Upper lobe of left lung (tissue), 6 donors: Measurements from ENCODE around the gene EML5. TPM values are rescaled to one million over a fixed set of nuclear protein-coding genes. Genes with fewer than 3 reads are reported as not detected.
A peak's percentile ranks its signal among the peaks of the same experiment; 100 is the strongest.

Source experiments
- ATAC-seq, 2 donors: fragments of 200-7000 bp; cut with Tn5 transposase; one replicate each; pipeline ENCODE4 v1.9.1; 2022; ENCODE audit warnings: mild to moderate bottlenecking in 2 of 2, moderate library complexity in 2 of 2; ENCODE audit not compliant: low FRiP score in 2 of 2
- DNase-seq, 2 donors: peaks; one replicate each; pipeline ENCODE4 v3.0.0-alpha.2; 2019 to 2020
- H3K27ac ChIP-seq, 4 donors: fragments of 200-600 bp; sonication (generic); one replicate each; pipeline ENCODE4 v1.5.1; 2016 to 2019
- H3K27me3 ChIP-seq, 4 donors: fragments of 200-600 bp; sonication (generic); one replicate each; pipeline ENCODE4 v1.5.1; 2017 to 2019
- H3K36me3 ChIP-seq, 4 donors: fragments of 200-600 bp; sonication (generic); one replicate each; pipeline ENCODE4 v1.5.1; 2016 to 2019
- H3K4me1 ChIP-seq, 4 donors: fragments of 200-600 bp; sonication (generic); one replicate each; pipeline ENCODE4 v1.5.1; 2018 to 2019
- H3K4me3 ChIP-seq, 4 donors: fragments of 200-600 bp; sonication (generic); one replicate each; pipeline ENCODE4 v1.5.1; 2017 to 2019; ENCODE audit warnings: mild to moderate bottlenecking in 2 of 4, moderate library complexity in 1 of 4
- H3K9me3 ChIP-seq, 4 donors: fragments of 200-600 bp; sonication (generic); one replicate each; pipeline ENCODE4 v1.5.1; 2018 to 2019
- EP300 ChIP-seq, 4 donors: sonication (generic); formaldehyde crosslinking; IDR thresholded peaks; one replicate each; pipeline ENCODE4 v1.5.1; 2017; ENCODE audit warnings: antibody characterized with exemption in 4 of 4, control low read depth in 2 of 4
- POLR2A ChIP-seq, 4 donors: fragments of 450-650 bp; IDR thresholded peaks; one replicate each; pipeline ENCODE4 v1.5.1; 2016 to 2017; ENCODE audit warnings: antibody characterized with exemption in 4 of 4, mild to moderate bottlenecking in 2 of 4
- POLR2AphosphoS5 ChIP-seq, 2 donors: sonication (generic); formaldehyde crosslinking; IDR thresholded peaks; one replicate each; pipeline ENCODE4 v1.5.1; 2017; ENCODE audit warnings: antibody characterized with exemption in 2 of 2
- WGBS, 2 donors: methylation state at CpG; one replicate each; pipeline ENCODE4 v1.1.5; 2017 to 2018; 5-methylcytosine and 5-hydroxymethylcytosine counted together
- total RNA-seq, 6 donors: library from RNA; depleted of rRNA in 4 of 6; stranded (reverse); fragments of >200 nt in 4 of 6; gene quantifications; one replicate each; pipeline versions ENCODE4 v1.1.0 to v1.2.1, GENCODE V29; 2016 to 2021
- TF ChIP-seq, protein P1 (sequence below), 6 experiments: fragments of 450-650 bp in 4 of 6; fragments of 200-600 bp in 2 of 6; sonication (generic) in 2 of 6; IDR thresholded peaks; one replicate each; pipeline ENCODE4 v1.5.1; 2016 to 2019; ENCODE audit warnings: antibody characterized with exemption in 6 of 6
- donor health status: DM: no; HTN: no; CAD: no; lungs with moderate emphysema.
- donor health status: DM: no; HTN: yes; CAD: no; lungs with severe emphysema.

The EML5 gene
- total RNA-seq, 6 donors from 2014 or later = 0.98 to 10.5 (median 3.3) TPM

- WGBS, 2 donors = 97 to 100% methylated on average over 1 of the region's 1 CpG
- peaks cover 0 to 10% (median 6%) of the 10 kb centered on the region in 4 donors for H3K4me1 ChIP-seq
- no peaks in the 10 kb centered on the region for H3K9me3 ChIP-seq
- no peak for TF ChIP-seq POLR2AphosphoS5 (IDR thresholded peaks at IDR 0.05)
- no peak for TF ChIP-seq EP300 (IDR thresholded peaks at IDR 0.05)
- TF ChIP-seq, protein P1, sequence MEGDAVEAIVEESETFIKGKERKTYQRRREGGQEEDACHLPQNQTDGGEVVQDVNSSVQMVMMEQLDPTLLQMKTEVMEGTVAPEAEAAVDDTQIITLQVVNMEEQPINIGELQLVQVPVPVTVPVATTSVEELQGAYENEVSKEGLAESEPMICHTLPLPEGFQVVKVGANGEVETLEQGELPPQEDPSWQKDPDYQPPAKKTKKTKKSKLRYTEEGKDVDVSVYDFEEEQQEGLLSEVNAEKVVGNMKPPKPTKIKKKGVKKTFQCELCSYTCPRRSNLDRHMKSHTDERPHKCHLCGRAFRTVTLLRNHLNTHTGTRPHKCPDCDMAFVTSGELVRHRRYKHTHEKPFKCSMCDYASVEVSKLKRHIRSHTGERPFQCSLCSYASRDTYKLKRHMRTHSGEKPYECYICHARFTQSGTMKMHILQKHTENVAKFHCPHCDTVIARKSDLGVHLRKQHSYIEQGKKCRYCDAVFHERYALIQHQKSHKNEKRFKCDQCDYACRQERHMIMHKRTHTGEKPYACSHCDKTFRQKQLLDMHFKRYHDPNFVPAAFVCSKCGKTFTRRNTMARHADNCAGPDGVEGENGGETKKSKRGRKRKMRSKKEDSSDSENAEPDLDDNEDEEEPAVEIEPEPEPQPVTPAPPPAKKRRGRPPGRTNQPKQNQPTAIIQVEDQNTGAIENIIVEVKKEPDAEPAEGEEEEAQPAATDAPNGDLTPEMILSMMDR (IDR thresholded peaks at IDR 0.05) = no peak
- no peak for TF ChIP-seq POLR2A (IDR thresholded peaks at IDR 0.05)
- H3K27ac ChIP-seq = no peak overlapping the region
- peaks cover 0 to 8% (median 2%) of the 10 kb centered on the region in 4 donors for H3K36me3 ChIP-seq
- no peaks in the 10 kb centered on the region for H3K27me3 ChIP-seq
- no peak for ATAC-seq
- no peak for DNase-seq
- no peak overlapping the region for H3K4me3 ChIP-seq
Observed at GRCh38 chr14:88837495-88837894, 44.7 kb upstream of the EML5 start.

- H3K27me3 ChIP-seq = no peaks in the 10 kb centered on the region
- ATAC-seq = no peak
- no peak overlapping the region for H3K4me3 ChIP-seq
- peaks cover 0 to under 1% (median 0%) of the 10 kb centered on the region in 4 donors for H3K36me3 ChIP-seq
- H3K9me3 ChIP-seq = no peaks in the 10 kb centered on the region
- no peak for DNase-seq
- peak overlapping the region in 1 of 4 donors; percentile 4 for H3K27ac ChIP-seq
- H3K4me1 ChIP-seq = peaks cover 0 to 10% (median 6%) of the 10 kb centered on the region in 4 donors
- TF ChIP-seq POLR2A (IDR thresholded peaks at IDR 0.05) (no peak), EP300 (IDR thresholded peaks at IDR 0.05) (no peak), POLR2AphosphoS5 (IDR thresholded peaks at IDR 0.05) (no peak)
- TF ChIP-seq, protein P1 (IDR thresholded peaks at IDR 0.05) = no peak
Observed at GRCh38 chr14:88835661-88836060, 42.9 kb upstream of the EML5 start.

GRCh38 chr14:88834883-88835431 is 42.2 kb upstream of the EML5 start:
- ATAC-seq = no peak
- Histone ChIP-seq H3K4me1 (peaks cover 0 to 10% (median 7%) of the 10 kb centered on the region in 4 donors), H3K27ac (peak overlapping the region in 1 of 4 donors; percentile 4), H3K36me3 (no peaks in the 10 kb centered on the region), H3K9me3 (no peaks in the 10 kb centered on the region), H3K4me3 (no peak overlapping the region), H3K27me3 (no peaks in the 10 kb centered on the region)
- TF ChIP-seq POLR2AphosphoS5 (IDR thresholded peaks at IDR 0.05) (no peak), EP300 (IDR thresholded peaks at IDR 0.05) (no peak)
- TF ChIP-seq, protein P1 (IDR thresholded peaks at IDR 0.05) = no peak
- no peak for DNase-seq

DNA sequence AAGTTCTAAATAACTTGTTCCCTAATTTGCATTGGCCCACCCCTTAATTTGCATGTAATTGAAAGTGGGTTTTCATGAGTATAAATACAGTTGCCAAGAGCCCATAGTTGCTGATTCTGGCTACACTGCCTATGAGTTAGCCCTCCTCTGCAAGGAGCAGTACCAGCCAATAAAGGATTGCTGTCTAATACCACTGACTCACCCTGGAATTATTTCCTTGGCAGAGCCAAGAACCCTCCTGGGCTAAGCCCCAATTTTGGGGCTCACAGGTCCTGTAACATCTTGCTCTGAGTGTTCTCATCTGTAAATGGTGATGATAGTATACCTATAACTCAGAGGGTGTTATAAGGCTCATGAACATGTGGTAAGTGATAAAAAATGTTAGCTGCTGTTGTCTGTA is 38.5 kb upstream of the EML5 start:
- TF ChIP-seq POLR2AphosphoS5 (IDR thresholded peaks at IDR 0.05) (no peak), EP300 (IDR thresholded peaks at IDR 0.05) (no peak), POLR2A (IDR thresholded peaks at IDR 0.05) (no peak)
- TF ChIP-seq, protein P1 (IDR thresholded peaks at IDR 0.05) = no peak
- H3K36me3 ChIP-seq = no peaks in the 10 kb centered on the region
- no peak overlapping the region for H3K27ac ChIP-seq
- DNase-seq (no peak), ATAC-seq (peak in 1 of 2 donors; percentile 51)
- H3K4me1 ChIP-seq = peaks cover 0 to 15% (median 9%) of the 10 kb centered on the region in 4 donors
- no peaks in the 10 kb centered on the region for H3K27me3 ChIP-seq
- no peaks in the 10 kb centered on the region for H3K9me3 ChIP-seq
- no peak overlapping the region for H3K4me3 ChIP-seq

DNA sequence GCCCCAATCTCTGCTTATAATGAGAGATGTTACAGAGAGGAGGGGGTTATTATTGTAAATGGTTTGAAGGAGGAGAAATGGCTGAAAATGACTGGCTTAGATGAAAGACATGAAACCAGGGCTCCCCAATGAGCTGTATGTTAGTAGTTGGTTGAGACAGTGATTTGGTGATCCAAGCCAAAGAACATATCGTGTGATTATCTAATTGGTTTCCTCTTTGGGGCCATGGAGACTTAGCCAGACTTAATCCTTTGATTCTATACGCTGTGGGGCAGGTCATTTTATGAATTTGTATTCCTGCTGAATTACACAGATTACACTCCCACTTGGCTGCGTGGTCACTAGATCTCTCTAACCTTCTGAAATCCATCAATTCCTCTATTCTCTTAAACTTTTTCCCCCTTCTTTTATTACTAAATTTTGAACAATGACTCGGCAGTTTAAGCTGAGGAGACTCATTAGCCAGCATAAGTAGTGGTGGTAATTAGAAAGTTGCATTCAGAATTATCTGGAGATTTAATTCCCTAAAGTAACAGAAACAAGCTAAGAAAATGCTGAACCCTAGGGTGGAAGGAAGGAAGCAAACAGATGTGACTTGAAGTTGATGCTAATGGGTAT is 37.0 kb upstream of the EML5 start:
- peak overlapping the region in 1 of 4 donors; percentile 9 for H3K27ac ChIP-seq
- ATAC-seq (no peak), DNase-seq (no peak)
- peaks cover 6 to 18% (median 13%) of the 10 kb centered on the region in 4 donors for H3K4me1 ChIP-seq
- no peaks in the 10 kb centered on the region for H3K27me3 ChIP-seq
- no peaks in the 10 kb centered on the region for H3K36me3 ChIP-seq
- WGBS, 2 donors = 65 to 70% methylated on average over 4 of the region's 4 CpGs
- TF ChIP-seq EP300 (IDR thresholded peaks at IDR 0.05) (no peak), POLR2A (IDR thresholded peaks at IDR 0.05) (no peak), POLR2AphosphoS5 (IDR thresholded peaks at IDR 0.05) (no peak)
- TF ChIP-seq, protein P1 (IDR thresholded peaks at IDR 0.05) = no peak
- no peak overlapping the region for H3K4me3 ChIP-seq
- H3K9me3 ChIP-seq = no peaks in the 10 kb centered on the region
